HG02973 (cell line): ENCODE data around the gene RBSN.
"Not testable (repeated sequence)": the region's sequence is repeated elsewhere in the genome, so short reads cannot be mapped to it uniquely, and the experiment has no call there.

ENCODE experiments used
- ATAC-seq: cut with Tn5 transposase; IDR thresholded peaks from one replicate; pipeline ENCODE4 v1.9.1; 2021; ENCODE audit warnings: moderate library complexity; ENCODE audit not compliant: unreplicated experiment

Gene RBSN

DNA sequence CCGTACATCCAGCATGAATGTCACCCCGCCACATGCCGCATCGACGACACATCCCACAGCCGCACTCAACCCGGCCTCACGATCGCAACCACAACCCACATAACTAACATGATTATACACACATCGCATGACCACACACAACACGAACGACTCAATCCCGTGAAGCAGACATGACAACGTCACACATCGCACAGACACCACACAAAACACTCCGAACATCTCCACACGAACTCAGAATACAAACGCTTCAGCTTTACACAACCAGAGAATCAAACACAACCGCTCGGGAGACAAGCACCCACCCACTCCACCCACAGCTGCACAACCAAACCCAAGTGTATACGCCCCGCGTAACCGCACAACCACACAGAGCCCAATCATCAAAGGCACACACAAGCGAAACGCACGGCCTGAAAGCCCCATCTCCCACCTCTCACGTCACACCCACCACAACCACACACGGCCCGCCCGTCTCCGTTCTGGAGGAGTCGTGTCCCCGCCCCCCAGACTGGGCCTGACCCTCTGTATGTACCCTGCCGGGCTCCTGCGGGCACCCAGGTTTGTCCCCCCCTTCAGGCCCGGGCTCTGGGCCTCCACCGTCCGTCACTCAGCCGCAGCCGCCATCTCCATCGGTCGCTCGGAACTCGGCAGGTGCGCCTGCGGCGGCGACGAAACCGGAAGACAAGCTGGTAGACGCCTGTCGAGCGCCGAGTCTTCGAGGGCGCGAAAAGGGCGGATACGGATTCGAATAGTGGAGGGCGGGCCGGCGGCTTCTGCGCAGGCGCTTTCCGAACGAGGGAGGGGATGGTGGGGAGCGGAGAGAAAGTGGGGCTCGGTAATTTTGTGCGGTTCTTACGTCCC is at the start of gene RBSN:
Gene RBSN, minus strand, starts transcription at position 646 of the 861 bp plus-strand sequence. CDS start 3,028 bp downstream, outside the sequence.
- ATAC-seq: peak; percentile 82

DNA sequence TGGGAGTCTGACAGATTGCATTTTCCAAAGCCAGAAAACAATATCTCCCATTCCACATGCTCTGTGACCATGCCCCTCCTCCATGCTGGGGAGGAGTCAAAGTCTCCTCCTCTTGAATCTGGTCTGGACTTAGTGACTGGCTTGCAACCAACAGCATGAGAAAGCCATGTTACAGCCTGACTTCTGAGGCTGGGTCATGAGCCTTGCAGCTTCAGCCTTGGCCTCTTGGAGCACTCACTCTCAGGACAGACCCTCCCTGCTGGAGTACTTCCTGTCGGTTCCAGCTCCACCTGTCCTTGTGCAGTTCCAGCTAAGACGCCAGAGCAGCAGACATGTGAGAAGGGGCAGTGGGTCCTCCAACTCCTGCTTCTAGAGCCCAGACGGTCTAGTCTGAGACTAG is 49.7 kb upstream of the RBSN start:
- no peak for ATAC-seq

DNA sequence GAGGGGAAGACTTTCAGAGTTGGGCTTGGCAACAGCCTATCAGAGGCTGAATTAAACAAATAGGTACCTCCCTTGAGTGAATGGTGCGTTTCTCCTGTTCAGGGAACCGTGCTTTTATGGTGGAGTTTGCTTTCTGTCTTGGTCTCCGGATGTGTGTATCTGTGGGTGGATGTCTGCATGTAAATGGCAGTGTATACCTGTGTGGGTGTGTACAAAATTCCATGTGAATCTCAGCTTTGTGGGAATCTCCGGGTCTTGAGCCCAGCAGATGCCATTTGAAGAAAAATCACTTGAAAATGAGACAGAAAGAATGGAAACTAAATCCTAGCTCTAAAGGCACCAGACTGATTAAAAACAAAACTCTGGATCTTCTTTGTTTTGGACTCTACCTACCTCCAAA is 37.9 kb upstream of the RBSN start:
- not testable (repeated sequence) for ATAC-seq

DNA sequence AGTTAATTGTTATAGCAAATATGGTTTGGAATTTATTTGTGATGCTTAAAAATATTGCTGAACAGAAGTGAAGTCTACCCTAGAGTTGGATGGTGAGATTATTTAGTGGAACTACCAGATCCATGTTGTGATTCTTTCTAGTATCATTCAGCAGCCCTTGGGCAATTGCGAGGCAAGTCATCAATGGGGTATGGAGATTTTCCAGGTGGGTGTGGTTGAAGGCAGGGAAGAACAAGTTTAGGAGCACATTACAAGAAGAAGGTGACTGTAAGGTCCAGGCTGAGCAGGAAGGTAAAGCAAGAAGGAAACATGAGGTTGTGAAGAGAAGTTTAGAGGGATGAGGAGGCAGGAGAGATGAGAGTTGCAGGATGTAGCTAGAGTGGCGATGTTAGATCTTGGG is 36.0 kb upstream of the RBSN start:
- ATAC-seq: not testable (repeated sequence)

DNA sequence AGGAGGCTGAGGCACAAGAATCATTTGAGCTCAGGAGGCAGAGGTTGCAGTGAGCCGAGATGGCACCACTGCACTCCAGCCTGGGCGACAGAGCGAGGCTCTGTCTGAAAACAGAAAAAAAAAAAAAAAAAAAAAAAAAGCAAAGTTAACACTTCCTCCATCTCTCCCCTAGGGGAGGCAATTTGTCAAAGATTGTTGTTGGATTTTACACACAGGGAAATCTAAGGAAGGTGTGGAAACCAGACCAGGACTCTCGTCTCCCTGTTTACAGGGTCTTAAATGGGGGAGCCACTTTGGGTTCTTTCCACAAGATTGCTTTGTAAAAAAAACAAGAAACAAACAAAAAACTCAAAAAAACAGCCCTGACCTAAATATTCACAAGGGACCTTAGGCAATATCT is 29.5 kb upstream of the RBSN start:
- not testable (repeated sequence) for ATAC-seq

DNA sequence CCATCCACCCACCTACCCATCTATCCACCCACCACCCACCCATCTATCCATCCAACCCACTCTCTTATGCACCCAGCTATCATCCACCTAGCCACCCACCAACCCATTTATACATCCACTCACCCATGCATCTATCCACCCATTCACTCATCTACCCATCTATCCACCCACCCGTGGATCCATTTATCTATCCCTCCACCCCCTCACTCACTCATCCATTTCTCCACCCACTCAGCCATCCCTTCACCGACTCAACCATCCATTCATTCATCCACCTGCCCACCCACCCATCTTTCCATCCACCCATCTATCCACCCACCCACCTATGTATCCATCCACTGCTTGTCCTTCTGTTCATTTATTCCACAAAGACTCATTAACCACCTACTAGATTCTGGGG is 28.0 kb upstream of the RBSN start:
- ATAC-seq: not testable (repeated sequence)

DNA sequence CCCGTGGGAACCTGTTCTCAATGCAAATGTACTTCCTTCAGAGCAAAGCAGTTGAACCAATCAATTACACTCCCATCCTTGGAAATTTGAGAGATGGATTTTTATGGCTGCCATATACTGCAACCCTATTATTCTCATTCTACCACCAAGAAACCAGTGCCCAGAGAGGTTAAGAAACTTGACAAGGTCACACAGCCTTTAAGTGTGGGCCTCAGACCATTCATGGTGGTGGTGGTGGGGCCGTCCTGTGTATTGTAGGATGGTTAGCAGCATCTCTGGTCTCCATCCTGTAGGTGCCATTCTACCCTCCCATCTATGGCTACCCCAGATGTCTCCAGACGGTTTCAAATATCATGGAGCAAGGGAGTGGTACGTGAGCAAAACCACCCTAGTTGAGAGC is 23.4 kb upstream of the RBSN start:
- no peak for ATAC-seq

DNA sequence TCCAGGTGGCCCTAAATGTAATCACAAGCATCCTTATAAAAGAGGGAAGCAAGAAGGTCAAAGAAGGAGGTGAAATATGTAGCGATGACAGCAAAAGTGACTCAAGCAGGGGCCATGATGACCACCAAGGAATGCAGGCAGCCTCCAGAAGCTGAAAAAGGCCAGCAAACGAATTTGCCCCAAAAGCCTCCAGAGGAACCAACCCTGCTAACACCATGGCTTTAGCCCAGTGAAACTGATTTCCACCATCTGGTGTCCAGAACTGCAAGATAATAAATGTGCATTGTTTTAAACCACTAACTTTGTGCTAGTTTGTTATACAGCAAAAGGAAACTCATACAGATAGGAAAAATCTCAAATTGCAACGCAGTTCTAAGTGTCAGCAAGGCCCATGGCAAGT is 23.0 kb upstream of the RBSN start:
- no peak for ATAC-seq

DNA sequence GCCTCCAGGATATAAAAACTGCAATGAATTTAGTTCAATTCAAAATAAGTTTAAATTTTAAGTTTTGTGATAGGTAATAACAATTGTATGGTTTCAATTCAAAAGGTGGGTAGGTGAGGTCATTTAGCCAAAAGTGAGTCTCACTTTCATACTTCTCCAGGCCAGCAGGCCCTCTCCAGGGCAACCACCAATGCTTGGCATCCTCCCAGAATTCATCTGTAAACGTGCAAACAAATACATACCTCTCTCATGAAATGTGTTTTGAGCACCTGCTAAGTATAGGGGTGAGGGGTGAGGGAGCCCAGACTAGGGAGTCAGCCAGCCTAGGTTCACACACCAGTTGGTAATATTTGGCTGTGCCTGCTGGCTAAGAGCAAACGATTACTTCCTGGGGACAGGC is 22.0 kb upstream of the RBSN start:
- ATAC-seq: no peak

DNA sequence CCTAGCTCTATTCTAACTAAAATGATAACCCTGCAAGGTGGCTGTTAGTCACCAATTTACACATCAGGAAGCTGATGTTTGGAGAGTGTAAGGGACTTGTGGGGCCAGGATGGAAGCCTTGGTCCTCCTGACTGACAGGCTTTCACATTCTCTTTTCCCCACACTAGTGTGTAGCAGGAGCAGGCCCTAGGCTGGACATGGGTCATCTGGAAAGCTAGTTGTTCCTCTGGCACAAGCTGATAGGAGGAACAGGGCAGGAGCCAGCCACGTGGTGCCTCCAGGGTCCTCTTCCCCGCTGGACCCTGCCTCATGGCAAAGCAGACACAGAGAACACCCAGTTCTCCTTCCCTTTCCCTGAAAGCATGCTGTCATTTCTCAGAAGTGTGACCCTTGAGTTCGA is 18.1 kb upstream of the RBSN start:
- ATAC-seq: no peak

DNA sequence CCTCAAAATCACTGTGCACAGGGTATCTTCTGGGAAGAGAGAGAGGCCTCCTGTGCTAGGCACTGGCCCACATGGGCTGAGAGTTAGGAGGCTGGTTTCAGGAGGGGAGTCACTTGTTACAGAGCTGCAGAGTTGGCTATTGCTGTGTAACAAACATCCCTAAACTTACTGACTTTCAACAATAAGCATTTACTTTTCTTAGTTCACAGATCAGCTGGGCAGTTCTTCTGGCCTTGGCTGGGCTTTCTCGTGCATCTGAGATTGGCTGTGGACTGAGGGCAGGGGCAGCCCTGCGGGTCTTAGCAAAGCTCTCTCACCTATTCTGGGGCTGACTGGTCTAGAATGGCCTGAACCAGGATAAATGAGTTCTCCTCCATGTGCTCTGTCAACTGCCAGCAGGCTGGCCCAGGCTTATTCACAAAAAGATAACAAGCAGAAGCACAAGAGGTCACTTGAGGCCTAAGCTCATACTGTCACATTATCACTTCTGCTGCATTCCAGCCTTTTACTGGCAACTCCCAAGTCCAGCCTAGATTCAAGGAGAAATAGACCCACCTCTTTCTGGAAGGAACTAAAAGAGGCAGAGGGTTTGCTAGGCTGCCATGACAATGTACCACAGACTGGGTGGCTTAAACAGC is 17.2 kb upstream of the RBSN start:
- ATAC-seq: no peak

DNA sequence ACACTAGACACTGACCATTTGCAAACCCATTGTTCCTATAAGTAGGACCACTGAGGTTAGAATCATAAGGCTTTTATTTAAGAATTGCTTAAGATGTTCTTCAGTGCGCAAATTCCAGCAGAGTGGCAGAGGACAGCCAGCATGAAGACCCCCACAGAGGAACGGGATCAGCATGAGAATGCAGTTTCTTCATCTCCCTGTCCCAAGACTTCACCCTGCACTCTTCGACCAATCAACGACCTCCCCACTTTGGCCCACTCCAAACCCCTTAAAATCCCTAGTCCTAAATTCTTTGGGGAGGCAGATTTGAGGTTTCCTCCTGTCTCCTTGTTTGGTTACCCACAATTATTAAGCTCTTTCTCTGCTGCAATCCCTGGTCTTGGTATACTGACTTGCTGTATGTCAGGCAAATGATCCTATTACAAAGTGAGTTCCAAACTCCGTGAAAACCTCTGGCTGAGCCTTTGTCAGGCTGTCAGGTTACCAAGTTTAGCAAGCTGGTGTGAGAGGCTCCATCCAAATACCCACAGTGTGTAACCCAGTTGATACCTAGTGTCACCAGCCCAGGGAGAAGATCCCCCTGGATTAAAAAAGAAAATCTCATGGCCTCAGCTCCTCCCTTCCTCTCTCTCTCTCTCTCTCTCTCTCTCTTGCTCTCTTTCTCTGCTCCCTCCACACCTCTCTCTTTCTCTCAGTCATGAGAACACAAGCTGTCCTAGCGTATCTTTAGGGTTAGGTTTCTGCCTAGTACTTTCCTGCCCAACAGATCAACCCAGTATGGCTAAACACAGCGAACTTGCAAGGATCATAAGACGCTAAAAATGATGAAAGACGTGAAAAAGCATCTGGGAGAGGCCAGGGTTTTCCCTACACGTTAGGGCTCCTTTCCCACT is 15.8 kb upstream of the RBSN start:
- no peak for ATAC-seq

DNA sequence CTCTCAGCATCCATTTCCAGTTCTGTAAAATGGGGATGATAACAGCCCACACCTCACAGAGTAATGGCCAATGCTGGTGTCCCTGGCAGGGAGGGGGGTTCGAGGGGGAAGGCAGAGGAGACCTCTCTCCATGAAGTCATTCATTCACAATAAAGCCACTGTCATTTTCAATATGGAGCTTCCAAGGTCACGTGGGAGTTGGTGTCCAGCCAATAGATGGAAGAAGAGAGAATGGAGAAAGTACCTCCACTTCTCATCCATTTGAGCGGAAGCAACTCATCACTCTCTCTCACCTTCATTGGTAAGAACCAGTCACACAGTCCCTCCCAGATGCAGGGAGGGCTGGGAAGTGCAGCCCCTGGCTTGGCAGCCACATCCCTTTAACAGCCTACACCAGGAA is 14.9 kb upstream of the RBSN start:
- no peak for ATAC-seq

DNA sequence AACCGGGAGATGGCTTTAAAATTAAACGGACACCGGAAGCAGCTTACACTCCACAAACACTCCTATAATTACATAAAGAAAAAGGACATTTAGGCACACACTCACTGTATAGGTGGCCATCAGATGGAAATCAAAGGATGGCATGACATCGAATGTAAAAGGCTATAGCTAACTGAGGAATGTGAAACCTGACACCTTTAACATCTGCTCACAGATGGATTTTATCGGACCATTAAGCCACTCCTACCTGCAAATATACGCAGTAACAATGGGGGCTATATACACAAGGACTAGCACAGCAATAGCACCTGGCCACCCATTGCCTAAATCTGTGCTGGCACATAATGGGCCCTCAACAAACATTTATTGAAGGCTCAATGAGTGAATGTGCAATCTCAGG is 14.5 kb upstream of the RBSN start:
- no peak for ATAC-seq

DNA sequence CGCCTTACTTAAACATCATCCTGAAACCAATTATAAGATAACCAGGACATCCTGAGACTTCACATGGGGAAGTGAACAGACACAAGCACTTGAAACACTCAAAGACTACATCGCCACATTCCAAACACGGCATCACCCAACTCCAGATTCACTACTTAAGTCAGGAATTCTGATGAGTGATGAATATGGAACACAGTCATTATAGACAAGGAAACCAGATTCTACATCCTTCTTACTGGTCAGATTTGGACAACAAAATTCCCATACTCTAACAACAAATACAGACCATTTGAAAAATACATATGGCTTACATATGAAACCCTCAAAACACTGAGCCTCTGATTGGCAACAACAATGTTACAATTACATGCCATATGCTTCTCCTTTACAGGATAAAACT is 13.1 kb upstream of the RBSN start:
- no peak for ATAC-seq

DNA sequence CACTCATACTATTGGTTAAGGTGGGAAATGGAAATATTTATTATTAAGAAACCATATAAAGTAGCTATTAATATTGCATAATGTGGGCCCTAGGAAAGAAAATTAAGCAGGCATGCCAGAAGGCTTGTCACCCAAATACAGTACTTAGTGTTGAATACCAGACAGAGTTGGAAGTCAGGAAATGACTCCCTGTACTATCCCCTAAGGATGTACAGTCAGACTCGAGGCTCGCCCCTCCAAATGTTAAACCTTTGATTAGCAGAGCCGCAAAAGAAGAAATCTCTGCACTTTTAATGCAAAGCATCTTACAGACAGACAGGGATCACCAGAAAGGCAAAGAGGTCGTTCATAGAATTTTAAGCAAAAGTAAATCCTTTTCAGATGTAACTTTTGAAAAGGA is 11.3 kb upstream of the RBSN start:
- no peak for ATAC-seq

DNA sequence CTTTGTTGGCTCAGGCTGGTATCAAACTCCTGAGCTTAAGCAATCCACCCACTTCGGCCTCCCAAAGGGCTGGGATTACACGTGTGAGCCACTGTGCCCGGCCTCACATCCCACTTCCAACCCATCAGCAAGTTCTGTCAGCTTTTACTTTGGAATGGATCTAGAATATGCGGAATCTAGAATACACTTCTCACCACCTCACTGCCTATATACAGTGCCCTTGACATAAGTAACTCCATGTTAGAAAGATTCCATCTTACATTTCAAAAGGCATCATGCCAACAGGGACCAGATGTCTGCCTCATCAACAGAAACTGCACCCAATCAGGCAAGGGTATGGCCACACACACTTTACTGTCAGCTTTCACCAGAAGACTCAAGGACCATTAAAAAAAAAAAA is 9.9 kb upstream of the RBSN start:
- no peak for ATAC-seq

DNA sequence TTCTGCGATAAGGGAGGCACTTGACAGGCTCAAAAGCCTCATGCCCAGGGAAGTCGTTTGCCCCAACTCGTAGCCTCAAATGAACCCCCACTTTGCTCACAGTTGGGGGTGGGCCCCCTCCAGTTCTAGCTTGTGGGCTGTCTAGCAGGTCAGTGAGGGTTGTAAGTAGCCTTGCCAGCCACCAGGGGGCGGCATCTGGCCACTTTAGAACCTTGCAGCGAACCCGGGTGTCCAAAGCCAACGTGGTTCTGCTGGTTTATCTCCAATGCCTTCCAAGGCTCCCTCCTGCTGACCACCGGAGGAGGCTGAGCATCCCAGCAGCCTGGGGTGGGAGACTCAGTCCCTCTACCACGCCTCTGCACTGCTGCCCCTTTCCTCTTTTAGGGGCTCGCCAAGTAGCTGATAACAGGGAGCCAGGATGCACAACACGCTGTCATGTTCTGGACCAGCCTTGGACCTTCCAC is 9.2 kb upstream of the RBSN start:
- ATAC-seq: peak; percentile 73

DNA sequence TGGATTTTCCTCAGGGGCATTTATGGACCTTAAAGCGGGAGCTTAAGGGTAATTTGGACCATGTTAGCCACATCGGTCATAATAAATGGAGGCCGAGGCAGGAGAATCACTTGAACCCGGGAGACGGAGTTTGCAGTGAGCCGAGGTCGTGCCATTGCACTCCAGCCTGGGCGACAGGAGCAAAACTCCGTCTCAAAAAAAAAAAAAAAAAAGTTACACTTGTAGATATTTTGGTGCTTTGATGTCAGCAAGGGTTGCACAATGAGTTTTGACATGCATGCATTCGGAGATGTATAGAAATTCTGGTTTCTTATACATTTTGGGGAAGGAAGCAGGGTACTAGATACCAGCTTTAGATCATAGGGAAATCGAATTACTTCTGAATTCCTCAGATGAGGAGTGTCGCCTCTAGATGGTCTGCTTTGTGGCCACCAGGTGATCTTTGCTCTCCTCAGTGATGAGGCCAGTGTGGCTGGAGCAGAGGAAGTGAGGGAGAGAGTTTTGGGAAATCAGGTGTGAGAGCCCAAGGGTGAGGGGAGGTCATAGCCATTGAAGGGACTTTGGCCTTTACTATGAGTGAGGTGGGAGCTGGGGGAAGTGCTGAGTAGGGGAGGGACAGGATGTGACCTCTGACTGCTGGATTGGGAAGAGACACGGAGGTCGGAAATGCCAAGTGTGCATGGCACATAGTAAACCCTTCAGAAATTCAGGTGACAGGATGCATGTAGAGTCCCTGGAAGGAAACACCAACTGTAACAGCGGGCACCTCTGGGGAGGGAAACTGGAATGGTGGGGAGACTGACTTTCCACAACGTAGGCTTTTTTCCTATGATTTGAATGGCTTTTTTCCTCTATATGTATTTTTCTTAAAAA is 8.4 kb upstream of the RBSN start:
- ATAC-seq: no peak

DNA sequence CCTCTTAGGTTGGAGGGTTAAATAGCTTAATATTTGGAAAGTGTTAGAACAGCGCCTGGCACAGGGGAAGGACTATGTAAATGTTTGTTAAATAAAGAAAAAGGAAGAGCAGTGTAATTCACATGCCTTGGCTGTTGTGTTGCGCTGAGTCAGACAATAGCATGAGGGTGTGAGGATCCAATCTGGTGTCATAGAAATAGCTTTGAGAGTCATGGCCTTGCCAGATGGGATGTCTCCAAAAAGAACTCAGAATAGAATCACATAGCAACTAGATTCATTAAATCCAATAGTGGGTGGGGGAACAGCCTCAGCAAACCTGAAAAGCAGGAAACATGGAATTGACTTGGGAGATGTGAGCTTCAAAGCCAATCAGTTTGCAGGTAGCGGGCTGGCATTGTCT is 3.9 kb upstream of the RBSN start:
- ATAC-seq: no peak
